ENCODE measurements around the gene KRTAP24-1. TPM values are rescaled to one million over a fixed set of nuclear protein-coding genes. Genes with fewer than 3 reads are reported as not detected.

Gene KRTAP24-1
- total RNA-seq, result not detected

GRCh38 chr21:30282850-30283249, at the start of gene KRTAP24-1:
Gene KRTAP24-1 (minus strand): TSS chr21:30282950. CDS start chr21:30282932, 18 bp downstream.
- DNase-seq, result no peak

DNA sequence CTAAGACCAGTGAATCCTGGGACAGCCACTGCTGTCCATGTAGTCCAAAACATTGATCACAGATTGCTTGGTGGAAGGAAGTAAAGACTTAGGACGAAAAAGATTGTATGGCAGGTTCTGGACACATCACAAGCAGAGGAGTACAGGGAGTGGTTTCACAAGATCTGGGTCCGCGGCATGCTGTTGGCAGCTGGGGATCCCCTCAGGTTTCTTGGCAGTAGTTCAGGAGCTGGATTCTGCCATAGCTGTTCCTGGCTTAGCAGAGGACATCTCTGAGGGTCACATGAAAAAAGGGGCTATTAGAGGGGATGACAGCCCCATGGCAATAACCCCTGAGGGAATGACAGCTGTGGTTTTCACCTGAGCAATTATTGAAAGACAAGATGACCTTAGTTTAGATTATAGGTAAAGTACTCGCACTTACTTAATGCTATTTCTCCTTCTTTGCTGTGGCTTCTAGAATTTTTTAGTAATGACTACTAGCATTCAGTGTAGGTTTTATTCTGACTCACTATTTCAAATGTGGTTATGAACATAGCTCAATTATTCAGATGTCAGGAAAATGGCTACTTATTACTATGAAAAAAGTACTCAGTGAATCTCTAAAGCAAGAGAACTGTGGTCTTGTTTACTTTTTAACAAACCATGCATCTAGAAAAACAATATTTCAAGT, 46.6 kb upstream of the KRTAP24-1 start:
- no peak for DNase-seq

GRCh38 chr21:30326390-30326789, 43.6 kb upstream of the KRTAP24-1 start:
- no peak for DNase-seq

- DNase-seq, result no peak
Measured at GRCh38 chr21:30320215-30320614, 37.5 kb upstream of the KRTAP24-1 start, which contains the start of gene KRTAP26-1. Gene KRTAP26-1 (minus strand): TSS chr21:30320315. CDS start chr21:30320035, 280 bp downstream.

DNA sequence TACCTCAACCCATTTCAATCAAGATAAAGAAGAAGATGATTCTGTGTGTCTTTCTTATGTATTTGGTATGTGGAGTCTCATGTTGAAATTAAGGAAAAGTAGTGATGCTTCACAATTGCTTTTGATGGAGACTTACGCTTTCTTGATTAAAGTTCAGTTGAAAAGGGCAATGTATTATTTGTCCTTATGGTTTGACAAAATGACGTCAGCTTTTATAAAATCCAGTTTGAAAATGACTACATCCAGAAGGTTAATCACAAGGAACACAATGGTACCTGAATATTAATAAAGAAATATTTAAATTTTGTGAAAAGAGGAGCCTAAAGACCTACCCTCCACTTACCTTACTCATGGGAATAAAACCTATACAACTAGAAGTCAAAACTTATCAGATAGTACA, 33.0 kb upstream of the KRTAP24-1 start:
- no peak for DNase-seq

GRCh38 chr21:30306884-30307283, 24.1 kb upstream of the KRTAP24-1 start:
- DNase-seq, result no peak

DNA sequence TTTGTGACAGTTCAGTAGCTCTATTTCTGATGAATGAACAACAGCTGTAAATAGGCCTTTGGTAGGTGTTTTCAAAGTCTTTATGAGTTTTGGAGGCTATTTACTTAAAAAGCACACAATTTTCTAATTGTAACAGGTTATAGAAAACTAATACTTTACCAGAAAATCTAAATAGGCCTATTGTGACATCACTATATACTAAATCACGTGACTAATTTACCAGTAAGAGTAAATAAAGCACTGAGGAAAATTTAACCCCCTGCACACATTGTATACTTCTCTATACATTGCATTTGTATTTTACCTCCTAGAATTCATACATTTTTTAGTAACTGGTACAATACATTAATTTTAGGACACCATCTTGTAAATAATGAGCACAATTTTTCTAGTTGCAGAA, 22.4 kb upstream of the KRTAP24-1 start:
- DNase-seq, result no peak

DNA sequence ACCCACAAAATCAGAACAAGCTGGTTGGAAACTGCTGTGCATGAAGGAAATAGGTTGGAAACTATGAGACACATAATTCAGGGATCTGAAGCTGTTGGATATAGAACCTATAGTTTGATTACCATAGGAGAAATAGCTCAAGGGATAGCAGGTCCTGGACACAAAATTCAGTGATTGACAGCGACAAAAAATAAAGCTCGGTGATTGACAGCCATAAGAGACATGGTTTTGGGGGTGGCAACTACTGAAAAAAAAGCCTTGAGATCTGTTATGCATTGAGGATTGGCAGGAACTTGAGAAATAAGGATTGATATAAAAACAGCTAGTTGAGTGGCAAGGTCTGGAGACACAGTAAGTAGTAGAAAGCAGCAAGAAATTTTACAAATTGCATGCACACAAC, 6.5 kb upstream of the KRTAP24-1 start, which contains the start of gene KRTAP25-1:
TSS of gene KRTAP25-1 (minus strand) at position 300 of the 400 bp plus-strand sequence. CDS start at position 276, 24 bp downstream.
- DNase-seq, result no peak

GRCh38 chr21:30271611-30272010, 11.1 kb downstream of the KRTAP24-1 start:
- no peak for DNase-seq

DNA sequence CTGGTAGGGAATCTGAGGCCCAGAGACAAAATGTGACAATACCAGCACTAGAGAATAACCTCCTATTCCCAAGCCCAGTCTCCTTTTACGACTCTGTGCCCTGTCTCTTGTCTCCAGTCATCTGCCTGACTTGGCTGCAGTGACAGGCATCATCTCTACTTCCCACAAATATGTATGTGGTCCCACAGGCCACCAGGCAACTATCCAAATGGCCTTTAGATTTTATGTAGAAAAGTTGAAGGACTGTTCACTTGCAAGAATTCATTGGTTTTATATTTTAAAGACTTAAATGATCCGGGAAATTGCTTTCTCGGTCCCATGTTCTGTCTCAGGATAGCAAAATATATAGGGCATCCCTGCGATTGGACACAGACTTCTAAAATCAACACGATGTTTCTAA, 11.6 kb downstream of the KRTAP24-1 start:
- no peak for DNase-seq

DNA sequence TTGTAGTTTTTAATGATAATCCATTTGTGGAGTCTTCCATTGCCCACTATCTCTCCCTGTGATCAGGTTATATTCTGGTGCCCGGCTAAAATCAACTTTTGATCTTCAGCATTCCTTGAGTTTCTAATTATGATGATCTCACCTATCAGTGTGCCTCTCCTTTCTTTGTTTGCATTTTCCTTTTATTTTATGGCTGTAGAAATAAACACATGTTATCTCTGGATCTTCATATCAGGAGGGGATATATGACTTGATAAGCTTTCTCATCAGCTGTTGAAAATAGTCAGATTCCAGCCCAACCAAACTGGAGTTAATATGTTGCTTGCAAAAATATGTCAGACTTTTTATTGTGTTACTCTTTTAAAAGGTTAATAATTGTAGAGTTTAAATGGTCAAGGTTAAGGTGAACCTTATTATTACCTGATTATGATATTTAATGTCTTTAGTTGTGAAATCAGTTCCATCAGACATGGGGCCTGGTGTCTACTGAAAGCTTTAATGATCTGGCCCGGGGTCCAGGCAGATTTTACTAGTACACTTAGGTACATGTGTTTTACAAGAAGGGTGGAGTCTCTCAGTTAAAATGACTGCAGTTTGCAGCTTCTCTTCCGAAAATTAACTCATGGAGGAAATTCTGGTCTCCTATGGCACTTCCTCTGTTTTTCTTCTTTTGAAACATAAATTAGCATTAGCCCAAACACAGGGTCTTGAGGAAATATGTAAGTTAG, 12.8 kb downstream of the KRTAP24-1 start:
- no peak for DNase-seq

DNA sequence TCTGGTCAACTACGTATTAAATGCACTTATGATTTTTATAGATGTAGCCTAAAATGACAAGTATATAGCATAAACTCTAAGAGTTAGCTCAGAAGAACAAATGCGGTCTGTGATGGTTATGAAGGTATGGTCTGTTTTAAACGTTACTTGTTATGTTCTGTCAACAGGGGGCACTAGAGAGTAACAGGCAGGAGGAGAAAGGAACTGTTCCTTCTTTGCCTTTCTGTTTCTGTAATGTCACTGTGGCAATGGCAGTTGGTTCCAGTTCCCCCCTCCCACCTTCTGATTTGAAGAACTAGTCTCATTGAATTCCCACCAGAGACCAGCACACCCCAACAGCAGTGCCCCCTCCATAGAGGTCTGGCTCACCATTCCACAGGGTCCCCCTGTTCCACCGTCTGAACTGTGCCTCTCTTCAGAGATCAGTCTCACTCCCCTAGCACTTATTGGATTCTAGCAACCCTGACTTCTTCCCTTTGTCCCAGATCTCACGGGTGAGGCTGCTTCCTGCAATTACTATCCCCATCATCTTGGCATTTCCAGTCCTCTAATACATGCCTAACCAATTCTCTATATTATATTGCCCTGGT, 14.0 kb downstream of the KRTAP24-1 start:
- no peak for DNase-seq

DNA sequence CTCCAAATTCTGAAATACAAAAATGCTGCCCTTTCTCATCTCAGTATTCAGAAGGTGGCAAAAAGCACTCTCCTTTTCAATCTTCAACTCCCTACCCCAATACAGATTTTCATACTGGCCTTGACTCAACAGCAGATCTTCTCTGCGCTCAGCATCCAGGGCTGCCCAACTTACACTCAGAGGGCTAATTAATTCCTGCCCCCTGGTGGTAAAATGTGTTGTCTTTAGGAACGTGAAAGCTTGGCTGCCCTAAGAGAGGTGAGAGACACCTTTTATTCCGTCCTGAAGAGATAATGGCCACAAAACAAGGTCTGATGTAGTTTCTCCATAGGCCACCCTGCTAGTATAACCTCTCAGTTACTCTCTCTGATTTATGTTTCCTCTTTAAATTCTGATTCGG, 25.0 kb downstream of the KRTAP24-1 start:
- DNase-seq, result no peak

GRCh38 chr21:30256100-30256499, 26.6 kb downstream of the KRTAP24-1 start:
- DNase-seq, result no peak

GRCh38 chr21:30255679-30256078, 27.1 kb downstream of the KRTAP24-1 start:
- no peak for DNase-seq

GRCh38 chr21:30251781-30252180, 31.0 kb downstream of the KRTAP24-1 start:
- DNase-seq, result no peak

GRCh38 chr21:30249936-30250335, 32.8 kb downstream of the KRTAP24-1 start:
- no peak for DNase-seq

GRCh38 chr21:30248844-30249243, 33.9 kb downstream of the KRTAP24-1 start:
- no peak for DNase-seq

DNA sequence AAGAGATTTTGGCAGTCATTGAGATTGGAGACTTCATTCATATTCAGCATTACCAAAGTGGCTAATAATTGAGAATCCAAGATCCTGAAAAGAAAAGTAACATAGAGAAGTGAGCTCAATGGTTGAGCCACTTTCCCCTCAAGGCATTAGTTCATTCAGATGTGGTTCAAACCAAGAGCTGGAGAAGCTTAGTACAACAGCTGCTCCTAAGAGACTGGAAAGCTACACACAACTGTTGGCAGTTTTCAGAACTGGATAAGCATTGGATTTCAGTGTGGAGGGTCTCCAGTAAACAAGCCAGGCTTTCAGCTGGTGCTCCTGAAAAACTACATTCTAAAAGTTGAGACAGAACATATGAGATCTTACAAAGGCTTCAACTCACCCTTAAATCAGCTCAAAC, 37.7 kb downstream of the KRTAP24-1 start:
- no peak for DNase-seq

DNA sequence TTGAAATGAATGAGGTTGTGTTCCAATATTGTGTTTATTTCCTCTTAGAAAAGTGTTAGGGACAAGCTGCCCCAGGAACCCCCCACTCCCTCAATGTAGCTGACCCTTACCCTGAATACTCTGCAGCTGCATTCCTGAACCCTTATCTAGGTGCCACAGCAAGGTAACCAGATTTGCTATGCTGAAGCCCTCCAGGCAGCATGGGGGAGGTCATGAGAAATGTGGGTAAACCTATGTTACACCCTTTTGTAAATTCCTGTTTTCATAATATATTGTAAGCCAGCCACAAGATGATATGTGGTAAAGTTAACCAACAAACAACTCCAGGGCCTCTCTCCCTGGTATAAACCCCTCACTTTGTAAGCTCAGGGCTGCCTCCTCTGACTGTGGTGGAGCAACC, 39.1 kb downstream of the KRTAP24-1 start:
- no peak for DNase-seq

DNA sequence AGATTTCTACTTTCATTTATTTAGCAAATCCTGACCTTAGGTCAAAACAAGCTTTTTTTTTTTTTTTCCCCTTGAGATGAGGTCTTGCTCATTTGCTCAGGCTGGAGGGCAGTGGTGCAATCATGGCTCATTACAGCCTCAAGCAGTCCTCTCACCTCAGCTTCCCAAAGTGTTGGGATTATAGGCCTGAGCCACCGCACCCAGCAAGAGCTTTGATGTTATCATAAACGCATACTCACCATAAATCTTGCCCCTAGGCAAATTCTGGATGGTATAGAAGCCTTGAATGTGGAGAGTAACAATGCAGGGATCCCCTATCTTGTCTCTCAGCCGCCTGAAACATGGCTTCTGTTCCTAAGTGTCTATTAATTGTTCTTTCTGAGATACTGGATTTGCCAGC, 42.1 kb downstream of the KRTAP24-1 start:
- no peak for DNase-seq

DNA sequence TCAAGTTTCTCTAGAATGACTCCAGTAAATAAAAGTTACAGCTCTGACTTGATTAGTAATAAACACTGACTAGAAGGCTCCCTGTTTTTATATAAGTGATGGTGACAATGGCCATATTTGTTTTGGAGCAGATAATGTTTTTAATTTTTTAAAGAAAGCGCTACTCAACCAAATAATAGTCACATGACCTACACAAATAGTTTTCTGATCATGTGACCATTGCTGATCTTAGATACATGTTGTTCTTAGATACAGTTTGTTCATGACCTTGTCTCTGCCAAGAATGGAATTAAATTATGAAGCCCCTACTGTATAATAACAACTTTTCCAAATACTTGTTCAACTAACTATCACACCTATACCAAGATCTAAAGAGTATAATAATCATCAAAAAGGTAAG, 44.6 kb downstream of the KRTAP24-1 start:
- DNase-seq, result no peak

- DNase-seq, result no peak
Measured at GRCh38 chr21:30234643-30235042, 48.1 kb downstream of the KRTAP24-1 start.

DNA sequence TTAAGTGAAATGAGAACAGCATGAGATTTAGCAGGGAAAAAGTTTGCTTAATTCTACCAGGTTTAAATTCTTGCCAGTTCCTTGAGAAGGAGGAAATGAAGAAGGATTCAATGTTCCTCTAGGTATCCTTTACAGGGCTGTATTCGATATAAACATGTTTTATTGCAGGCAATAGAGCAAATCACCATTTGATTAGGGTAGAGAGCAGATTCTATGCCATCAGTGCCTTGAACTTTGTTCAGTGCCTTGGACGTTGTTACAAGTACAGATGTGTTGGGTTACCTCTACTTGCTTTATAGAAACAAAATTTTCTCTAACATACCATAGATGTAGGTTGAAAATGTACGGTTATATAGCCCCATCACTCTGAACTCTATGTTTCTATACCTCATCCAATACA, 48.7 kb downstream of the KRTAP24-1 start:
- DNase-seq, result no peak
